HG03175 (cell line): ENCODE measurements around the gene ERN1.

Source experiments
- ATAC-seq: cut with Tn5 transposase; IDR thresholded peaks from one replicate; pipeline ENCODE4 v1.9.1; 2021; ENCODE audit warnings: mild to moderate bottlenecking, moderate library complexity; ENCODE audit not compliant: unreplicated experiment

ERN1 gene

GRCh38 chr17:64158406-64158805 lies 28.5 kb upstream of the ERN1 start:
- ATAC-seq, result no peak

- ATAC-seq, result no peak
These were observed 27.8 kb upstream of the ERN1 start for GRCh38 chr17:64157669-64158180.

- ATAC-seq, result no peak
These were observed 26.7 kb upstream of the ERN1 start for GRCh38 chr17:64156670-64157069.

- ATAC-seq, result no peak
These were observed 26.0 kb upstream of the ERN1 start for GRCh38 chr17:64155751-64156544.

- ATAC-seq, result no peak
These were observed 25.2 kb upstream of the ERN1 start for GRCh38 chr17:64155129-64155528.

GRCh38 chr17:64154717-64155116 lies 24.8 kb upstream of the ERN1 start:
- ATAC-seq, result no peak

GRCh38 chr17:64154313-64154695 lies 24.4 kb upstream of the ERN1 start:
- no peak for ATAC-seq

GRCh38 chr17:64153565-64154312 lies 23.8 kb upstream of the ERN1 start:
- no peak for ATAC-seq

- no peak for ATAC-seq
These were observed 22.6 kb upstream of the ERN1 start for GRCh38 chr17:64152428-64153125.

- no peak for ATAC-seq
These were observed 21.0 kb upstream of the ERN1 start for GRCh38 chr17:64151016-64151368.

GRCh38 chr17:64150237-64151015 lies 20.5 kb upstream of the ERN1 start:
- ATAC-seq, result no peak

GRCh38 chr17:64149196-64149595 lies 19.3 kb upstream of the ERN1 start:
- ATAC-seq, result no peak

- ATAC-seq, result no peak
These were observed 18.8 kb upstream of the ERN1 start for GRCh38 chr17:64148699-64149098.

- ATAC-seq, result no peak
These were observed 18.2 kb upstream of the ERN1 start for GRCh38 chr17:64148017-64148631.

GRCh38 chr17:64147110-64148016 lies 17.4 kb upstream of the ERN1 start:
- no peak for ATAC-seq

- ATAC-seq, result peak; percentile 15
These were observed 16.6 kb upstream of the ERN1 start for GRCh38 chr17:64146418-64147109.

GRCh38 chr17:64145751-64146417 lies 15.9 kb upstream of the ERN1 start:
- peak; percentile 97 for ATAC-seq

- no peak for ATAC-seq
These were observed 15.4 kb upstream of the ERN1 start for GRCh38 chr17:64145375-64145750.
